Stimulated activated naive CD8-positive, alpha-beta T cell treated with anti-CD3 and anti-CD28 coated beads, Interleukin-15, amount 100 ng/mL, for 72 hours (primary cell): ENCODE results near the gene CTXND1.
A peak's percentile ranks its signal among the peaks of the same experiment; 100 is the strongest.

Experiments
- ATAC-seq: fragments of 150-1000 bp; cut with Tn5 transposase; 2 replicates; pipeline ENCODE4 v1.10.0; 2021; ENCODE audit warnings: mild to moderate bottlenecking, moderate library complexity
- DNase-seq, 2 donors: peaks; one replicate each; pipeline ENCODE4 v3.0.0; 2021 to 2022
- H3K27ac Mint-ChIP-seq, 2 donors: one replicate each; pipeline ENCODE4 v1.8.0; 2022; ENCODE audit warnings: mild to moderate bottlenecking in 2 of 2, mixed read lengths in 2 of 2, moderate library complexity in 2 of 2
- H3K27me3 Mint-ChIP-seq: one replicate; pipeline ENCODE4 v1.8.0; 2022; ENCODE audit warnings: mixed read lengths
- H3K4me1 Mint-ChIP-seq: one replicate; pipeline ENCODE4 v1.8.0; 2022; ENCODE audit warnings: mild to moderate bottlenecking, mixed read lengths
- H3K4me3 Mint-ChIP-seq, 2 donors: one replicate each; pipeline ENCODE4 v1.8.0; 2022; ENCODE audit warnings: mild to moderate bottlenecking in 2 of 2, mixed read lengths in 2 of 2, moderate library complexity in 1 of 2
- H3K9me3 Mint-ChIP-seq, 2 donors: one replicate each; pipeline ENCODE4 v1.8.0; 2022; ENCODE audit warnings: mixed read lengths in 2 of 2

The CTXND1 gene

DNA sequence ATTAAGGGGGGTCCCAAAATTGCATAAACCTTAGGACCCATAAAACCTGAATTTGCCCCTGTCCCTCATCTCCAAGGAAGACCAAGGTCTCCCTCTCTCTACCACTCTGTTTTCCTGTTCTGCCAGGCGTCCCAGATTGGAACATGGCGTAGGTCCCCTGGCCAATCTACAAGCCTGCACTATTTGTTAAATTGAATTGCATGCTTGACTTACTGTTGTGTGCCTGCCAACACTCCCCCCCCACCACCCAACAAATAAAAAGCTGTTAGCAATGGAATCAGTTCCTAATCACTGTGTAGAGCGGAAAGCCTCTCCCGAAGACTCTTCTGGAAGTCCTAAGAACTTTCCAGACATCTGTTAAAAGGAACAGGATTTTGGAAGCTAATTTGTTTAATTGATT is 11.7 kb downstream of the CTXND1 start:
- Mint-ChIP-seq H3K9me3 (no peaks in the 10 kb centered on the region), H3K4me3 (no peak overlapping the region), H3K27ac (no peak overlapping the region), H3K4me1 (peaks cover 8% of the 10 kb centered on the region), H3K27me3 (peaks cover 56% of the 10 kb centered on the region)
- DNase-seq (no peak), ATAC-seq (no peak)

DNA sequence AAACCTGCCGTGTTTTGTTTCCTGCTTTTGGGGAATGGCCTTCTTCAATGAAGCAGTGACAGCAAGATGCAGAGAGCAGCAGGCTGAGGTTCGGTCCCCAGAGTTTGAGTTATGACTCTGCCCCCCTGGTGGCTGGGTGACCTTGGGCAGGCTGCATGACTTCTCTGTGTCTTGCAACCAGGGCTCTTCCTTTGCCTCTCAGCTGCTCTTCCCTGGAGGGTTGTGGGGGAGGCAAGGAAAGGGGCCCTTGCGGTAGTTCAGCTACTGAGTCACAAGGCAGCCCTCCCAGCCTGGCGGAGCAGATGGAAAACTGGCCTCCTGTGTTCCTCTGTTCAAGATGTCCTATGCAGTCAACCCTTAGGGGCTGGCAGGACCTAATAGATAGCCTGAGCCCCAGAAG is 17.1 kb downstream of the CTXND1 start:
- peak in 1 of 2 donors; percentile 37 for DNase-seq

DNA sequence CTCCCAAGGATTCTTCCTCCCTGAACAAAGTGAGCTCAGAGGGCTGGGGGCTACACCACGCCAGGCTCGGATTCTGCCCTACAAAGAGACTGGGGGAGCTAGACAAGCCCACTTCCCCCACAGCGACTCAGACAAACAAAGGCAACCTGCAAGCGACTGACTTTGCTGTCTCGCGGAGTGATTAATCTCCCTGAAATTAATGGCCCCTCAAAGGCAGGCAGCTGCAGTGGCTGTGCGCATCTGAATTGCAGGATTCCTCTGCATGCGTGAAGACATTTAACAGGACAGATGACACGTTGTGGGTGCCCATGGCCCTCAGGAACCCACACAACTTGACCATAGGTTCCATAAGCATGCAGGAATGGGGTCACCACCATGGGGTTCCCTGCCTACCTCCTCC is 18.4 kb downstream of the CTXND1 start:
- H3K9me3 Mint-ChIP-seq, result no peaks in the 10 kb centered on the region
- peaks cover 69% of the 10 kb centered on the region for H3K27me3 Mint-ChIP-seq
- H3K27ac Mint-ChIP-seq, result no peak overlapping the region
- H3K4me3 Mint-ChIP-seq, result no peak overlapping the region
- no peak for DNase-seq
- no peaks in the 10 kb centered on the region for H3K4me1 Mint-ChIP-seq
- ATAC-seq, result no peak

More for the DNA sequence above, 17.1 kb downstream of the CTXND1 start:
- no peak overlapping the region for H3K27ac Mint-ChIP-seq
- peaks cover 59% of the 10 kb centered on the region for H3K27me3 Mint-ChIP-seq
- H3K4me1 Mint-ChIP-seq, result no peaks in the 10 kb centered on the region
- peak; percentile 64 for ATAC-seq
- no peak overlapping the region for H3K4me3 Mint-ChIP-seq
- no peaks in the 10 kb centered on the region for H3K9me3 Mint-ChIP-seq

DNA sequence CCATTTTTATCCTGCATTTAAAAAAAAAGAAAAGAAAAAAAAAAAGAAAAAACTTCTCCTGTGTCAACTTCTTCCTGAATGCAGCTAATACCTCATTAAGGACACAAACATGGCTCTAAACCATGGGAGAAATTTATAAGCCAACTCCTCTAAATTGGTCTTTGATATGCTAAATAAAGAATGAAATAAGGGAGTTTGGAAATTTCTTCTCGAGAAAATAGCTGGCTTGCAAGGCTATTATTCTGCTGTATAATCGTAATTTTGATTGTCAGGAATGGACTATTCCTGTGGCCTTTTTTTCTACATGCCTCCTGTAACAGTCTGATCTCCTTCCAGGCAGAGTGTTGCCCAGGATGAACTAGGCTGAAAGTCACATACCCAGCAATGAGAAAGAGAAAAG is 20.6 kb downstream of the CTXND1 start:
- peaks cover 78% of the 10 kb centered on the region for H3K27me3 Mint-ChIP-seq
- H3K9me3 Mint-ChIP-seq, result no peaks in the 10 kb centered on the region
- H3K27ac Mint-ChIP-seq, result no peak overlapping the region
- DNase-seq (no peak), ATAC-seq (no peak)
- no peak overlapping the region for H3K4me3 Mint-ChIP-seq
- H3K4me1 Mint-ChIP-seq, result no peaks in the 10 kb centered on the region

DNA sequence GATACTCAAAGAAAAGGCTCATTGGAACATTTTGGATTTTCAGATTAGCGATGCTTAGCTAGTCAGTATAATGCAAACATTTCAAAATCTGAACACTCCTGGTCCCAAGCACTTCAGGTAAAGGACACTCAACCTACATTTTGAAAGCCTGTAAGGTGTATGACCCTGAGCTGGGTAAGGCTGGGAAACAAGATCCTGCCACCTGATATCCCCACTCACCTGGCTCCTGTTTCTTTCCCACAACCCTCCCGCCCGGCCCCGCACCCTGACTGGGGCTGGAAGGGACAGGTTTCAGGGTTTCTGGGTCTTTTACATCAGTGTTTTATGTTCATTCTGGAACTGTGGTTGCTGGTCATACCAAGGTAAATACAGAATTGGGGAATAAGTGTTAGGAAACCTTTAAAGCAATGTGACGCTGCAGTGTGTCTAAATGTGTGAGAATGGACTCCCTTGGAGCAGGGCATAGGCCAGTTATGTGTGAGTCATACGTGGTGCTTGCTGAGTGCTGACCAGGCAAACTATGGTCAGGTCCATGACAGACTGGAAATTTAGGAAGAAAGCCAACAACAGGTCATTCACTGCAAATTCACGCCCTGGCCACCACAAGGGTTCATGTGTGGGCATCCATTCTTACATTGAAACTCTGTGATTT is 22.9 kb downstream of the CTXND1 start:
- H3K4me1 Mint-ChIP-seq, result no peaks in the 10 kb centered on the region
- DNase-seq, result no peak
- no peak overlapping the region for H3K27ac Mint-ChIP-seq
- no peak overlapping the region for H3K4me3 Mint-ChIP-seq
- no peak for ATAC-seq
- peaks cover 73% of the 10 kb centered on the region for H3K27me3 Mint-ChIP-seq
- peaks cover 0 to 4% of the 10 kb centered on the region in 2 donors for H3K9me3 Mint-ChIP-seq

DNA sequence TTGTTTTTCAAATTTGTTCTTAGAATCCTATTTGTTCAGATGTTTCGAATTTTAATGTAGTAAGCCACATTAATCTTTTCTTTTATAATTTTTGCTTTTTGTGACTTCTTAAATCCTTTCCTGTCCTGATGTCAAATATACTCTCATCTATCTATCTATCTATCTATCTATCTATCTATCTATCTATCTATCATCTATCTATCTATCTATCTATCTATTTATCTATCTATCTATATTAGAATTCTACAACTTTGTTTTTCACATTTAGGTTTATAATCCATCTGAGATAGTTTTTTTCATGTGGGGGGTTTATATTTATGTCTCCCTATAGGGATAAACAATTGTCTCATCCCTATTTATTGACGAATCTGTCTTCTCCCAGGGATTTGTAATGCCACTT is 32.1 kb downstream of the CTXND1 start:
- H3K27ac Mint-ChIP-seq, result no peak overlapping the region
- DNase-seq (no peak), ATAC-seq (no peak)
- no peaks in the 10 kb centered on the region for H3K27me3 Mint-ChIP-seq
- H3K4me1 Mint-ChIP-seq, result no peaks in the 10 kb centered on the region
- H3K9me3 Mint-ChIP-seq, result no peaks in the 10 kb centered on the region
- no peak overlapping the region for H3K4me3 Mint-ChIP-seq

DNA sequence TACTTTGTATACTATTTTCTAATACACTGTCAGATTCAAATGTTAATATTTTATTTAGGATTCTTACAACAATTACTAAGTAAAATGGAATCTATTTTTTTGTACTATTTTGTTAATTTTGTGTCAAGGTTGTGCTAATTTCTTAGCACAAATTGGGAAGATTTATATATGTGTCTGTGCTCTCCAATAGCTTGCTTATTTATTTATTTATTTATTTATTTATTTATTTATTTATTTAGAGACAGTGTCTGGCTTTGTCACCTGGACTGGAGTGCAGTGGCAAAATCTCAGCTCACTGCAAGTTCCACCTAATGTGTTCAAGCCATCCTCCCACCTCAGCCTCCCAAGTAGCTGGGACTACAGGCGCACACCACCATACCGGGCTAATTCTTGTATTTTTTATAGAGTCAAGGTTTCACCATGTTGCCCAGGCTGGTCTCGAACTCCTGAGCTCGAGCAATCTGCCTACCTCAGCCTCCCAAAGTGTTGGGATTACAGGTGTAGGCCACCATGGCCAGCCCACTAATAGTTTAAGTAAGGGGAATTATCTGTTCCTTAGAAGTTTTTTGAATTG is 34.6 kb downstream of the CTXND1 start:
- H3K27me3 Mint-ChIP-seq, result peaks cover 11% of the 10 kb centered on the region
- no peak for DNase-seq
- no peak overlapping the region for H3K27ac Mint-ChIP-seq
- no peak for ATAC-seq
- no peak overlapping the region for H3K4me3 Mint-ChIP-seq
- peaks cover 0 to 4% of the 10 kb centered on the region in 2 donors for H3K9me3 Mint-ChIP-seq
- H3K4me1 Mint-ChIP-seq, result no peaks in the 10 kb centered on the region

DNA sequence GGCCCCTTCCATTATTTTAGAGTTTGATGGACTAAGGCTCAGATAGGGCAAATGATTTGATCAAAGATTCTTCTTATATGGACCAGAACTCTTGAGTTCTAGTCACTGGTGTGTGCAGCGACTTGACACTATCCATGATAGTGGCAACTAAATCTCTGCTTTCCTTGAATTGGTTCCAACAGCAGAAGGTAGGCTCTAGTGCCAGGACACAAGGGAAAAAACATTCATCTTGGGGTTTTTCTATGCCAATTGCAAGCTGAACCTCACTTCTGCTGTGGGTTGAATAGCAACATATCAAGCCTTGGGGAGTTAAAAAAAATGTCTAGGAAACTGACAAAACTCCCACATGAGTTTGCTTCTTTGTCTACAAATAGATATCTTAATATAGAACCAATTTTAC is 35.1 kb downstream of the CTXND1 start:
- Mint-ChIP-seq H3K4me3 (no peak overlapping the region), H3K4me1 (no peaks in the 10 kb centered on the region), H3K9me3 (peaks cover 0 to 4% of the 10 kb centered on the region in 2 donors), H3K27ac (no peak overlapping the region), H3K27me3 (peaks cover 15% of the 10 kb centered on the region)
- no peak for DNase-seq
- ATAC-seq, result no peak

DNA sequence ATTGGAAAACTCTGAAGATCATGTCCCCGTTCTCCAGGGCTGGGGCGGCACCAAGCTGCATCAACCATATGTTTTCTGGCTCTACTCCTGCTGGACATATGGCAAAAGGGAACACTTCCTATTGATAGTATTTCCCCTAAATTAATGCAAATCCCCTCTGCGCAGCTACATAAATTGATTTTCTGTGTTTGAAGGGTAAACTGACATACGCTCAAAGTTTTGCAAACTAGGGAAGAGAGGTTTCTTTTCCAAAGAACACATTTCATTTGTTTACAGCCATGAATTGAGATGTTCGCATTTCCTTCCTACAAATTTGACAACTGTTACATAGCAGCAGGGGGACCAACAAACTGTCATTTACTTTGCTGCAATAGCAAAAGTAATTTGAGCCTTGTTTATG is 35.9 kb downstream of the CTXND1 start:
- no peaks in the 10 kb centered on the region for H3K4me1 Mint-ChIP-seq
- no peak overlapping the region for H3K27ac Mint-ChIP-seq
- peaks cover 16% of the 10 kb centered on the region for H3K27me3 Mint-ChIP-seq
- H3K9me3 Mint-ChIP-seq, result peaks cover 0 to 4% of the 10 kb centered on the region in 2 donors
- DNase-seq (no peak), ATAC-seq (no peak)
- H3K4me3 Mint-ChIP-seq, result no peak overlapping the region

DNA sequence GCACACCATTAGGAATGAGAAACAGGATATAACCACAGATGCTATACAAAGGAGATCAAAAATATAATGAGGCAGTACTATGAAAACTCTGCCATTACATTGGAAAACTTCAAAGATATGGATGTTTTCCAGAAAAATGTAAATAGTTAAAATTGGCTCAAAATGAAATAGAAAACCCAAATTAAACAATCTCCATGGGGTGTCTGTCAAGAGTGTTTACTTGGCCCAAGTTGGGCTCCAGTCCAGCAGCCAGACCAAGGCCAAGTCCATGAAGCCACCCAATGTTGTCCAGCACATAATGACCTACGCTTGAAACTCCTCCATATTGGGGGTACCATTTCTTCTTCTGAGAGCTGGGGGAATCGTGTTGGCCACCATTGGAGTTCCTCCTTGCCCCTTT is 37.1 kb downstream of the CTXND1 start:
- H3K4me1 Mint-ChIP-seq, result no peaks in the 10 kb centered on the region
- peaks cover 28% of the 10 kb centered on the region for H3K27me3 Mint-ChIP-seq
- peaks cover 0 to 4% of the 10 kb centered on the region in 2 donors for H3K9me3 Mint-ChIP-seq
- no peak overlapping the region for H3K4me3 Mint-ChIP-seq
- no peak for ATAC-seq
- no peak overlapping the region for H3K27ac Mint-ChIP-seq
- DNase-seq, result no peak

DNA sequence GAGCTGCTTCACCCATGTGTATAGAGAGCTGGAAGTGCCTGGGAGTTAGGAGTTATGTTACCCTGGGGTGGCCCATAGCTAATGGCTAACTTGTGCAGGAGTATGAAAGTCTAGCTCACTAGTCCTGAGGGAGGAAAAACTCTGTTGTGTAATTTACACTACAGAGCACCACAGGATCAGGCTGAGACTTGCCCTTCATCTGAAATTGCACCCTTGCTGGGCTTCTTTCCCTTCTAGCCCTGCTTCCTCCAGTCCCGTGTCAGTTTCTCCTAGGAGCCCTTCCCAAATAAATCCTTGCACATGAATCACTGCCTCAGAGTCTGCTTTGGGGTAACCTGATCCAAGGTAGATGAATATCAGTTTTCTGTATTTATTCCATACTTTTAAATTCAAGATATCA is 40.0 kb downstream of the CTXND1 start:
- H3K27me3 Mint-ChIP-seq, result peaks cover 39% of the 10 kb centered on the region
- H3K27ac Mint-ChIP-seq, result no peak overlapping the region
- DNase-seq, result no peak
- peaks cover 0 to 4% of the 10 kb centered on the region in 2 donors for H3K9me3 Mint-ChIP-seq
- no peak for ATAC-seq
- no peaks in the 10 kb centered on the region for H3K4me1 Mint-ChIP-seq
- H3K4me3 Mint-ChIP-seq, result no peak overlapping the region

DNA sequence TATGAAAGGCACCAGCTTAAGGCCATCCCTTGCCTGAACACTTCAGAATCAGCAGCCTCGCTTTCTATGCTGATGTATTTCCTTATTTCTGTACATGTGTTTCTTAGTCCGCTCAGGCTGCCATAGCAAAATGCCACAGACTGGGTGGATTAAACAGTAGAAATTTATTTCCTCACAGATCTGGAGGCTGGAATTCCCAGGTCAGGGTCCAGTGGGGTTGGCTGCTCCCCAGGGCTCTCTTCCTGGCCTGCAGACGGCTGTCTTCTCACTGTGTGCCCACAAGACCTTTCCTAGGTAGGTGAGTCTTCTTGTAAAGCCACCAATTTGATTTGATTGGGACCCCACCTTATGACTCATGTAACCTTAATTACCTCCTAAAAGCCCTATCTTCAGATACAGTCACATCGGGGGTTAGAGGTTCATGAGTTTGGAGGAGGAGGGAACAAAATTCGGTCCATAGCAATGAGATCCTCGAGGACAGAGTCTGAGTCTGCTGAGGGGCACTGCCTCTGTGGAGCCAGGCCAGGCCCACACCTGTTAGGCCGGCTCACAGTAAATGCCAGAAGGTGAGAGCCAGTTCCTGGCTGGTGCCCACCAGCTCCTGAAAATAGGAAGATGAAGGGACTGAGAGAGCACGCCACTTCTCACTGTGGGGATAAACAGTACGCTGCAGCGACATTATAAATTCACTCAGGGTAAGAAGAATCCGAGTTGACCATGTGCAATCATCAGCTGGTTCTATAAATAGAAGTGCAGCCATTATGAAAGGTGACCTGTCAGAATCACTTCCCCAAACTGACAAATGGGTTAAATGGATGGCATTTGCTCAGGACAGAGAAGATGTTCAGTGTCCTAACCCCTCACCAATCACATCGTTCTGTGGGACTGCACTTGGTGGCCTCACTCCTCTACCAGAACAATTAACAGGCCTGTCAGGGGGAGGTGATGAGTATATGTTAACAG is 41.1 kb downstream of the CTXND1 start:
- Mint-ChIP-seq H3K4me1 (no peaks in the 10 kb centered on the region), H3K27ac (no peak overlapping the region), H3K27me3 (peaks cover 45% of the 10 kb centered on the region), H3K9me3 (peaks cover 0 to 4% of the 10 kb centered on the region in 2 donors), H3K4me3 (no peak overlapping the region)
- ATAC-seq (no peak), DNase-seq (no peak)

DNA sequence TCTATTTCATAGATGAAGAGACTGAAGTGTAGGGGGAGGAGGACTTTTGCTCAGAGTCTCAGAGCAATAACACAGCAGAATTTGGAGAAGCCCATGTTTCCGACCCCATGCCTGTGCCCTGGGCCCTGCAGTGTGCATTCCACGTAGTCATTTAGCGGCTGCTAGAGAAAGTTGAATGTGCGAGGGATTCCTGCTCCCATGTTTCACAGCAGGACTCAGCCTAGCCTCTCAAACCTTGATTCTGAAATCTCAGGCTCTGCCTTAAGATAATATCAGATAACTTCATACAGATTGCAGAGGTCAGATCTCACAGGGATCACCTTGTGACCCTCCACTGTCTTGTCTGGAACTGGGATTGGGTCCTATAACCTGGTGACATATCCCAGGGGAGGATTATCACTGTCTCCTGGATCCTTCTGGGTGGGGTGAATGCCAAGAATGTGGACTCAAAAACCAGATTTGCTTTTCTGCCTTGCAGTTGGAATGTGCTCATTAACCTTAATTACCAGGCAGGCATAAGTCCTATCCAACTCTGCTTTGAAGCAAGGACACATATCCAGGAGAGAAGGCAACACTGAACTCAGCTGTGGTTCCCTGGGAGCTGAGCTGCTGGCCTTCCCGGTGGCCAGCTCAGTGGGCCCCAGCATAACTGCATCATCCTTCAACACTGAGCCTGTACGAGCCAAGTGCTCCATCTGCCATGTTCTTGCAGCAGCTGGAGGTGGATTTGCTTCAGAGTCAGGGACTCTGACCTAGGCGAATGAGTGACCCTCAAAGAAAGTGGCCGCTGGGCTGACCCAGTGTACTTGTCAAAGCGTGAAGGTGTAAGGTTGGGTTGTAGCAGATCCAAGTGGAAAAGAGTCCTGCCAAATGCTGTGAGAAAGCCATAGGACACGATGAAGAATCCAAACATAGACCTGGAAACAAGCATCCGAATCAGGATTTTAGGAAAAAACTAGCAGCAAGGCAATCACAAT is 43.0 kb downstream of the CTXND1 start:
- H3K27me3 Mint-ChIP-seq, result peaks cover 52% of the 10 kb centered on the region
- H3K27ac Mint-ChIP-seq, result no peak overlapping the region
- DNase-seq (no peak), ATAC-seq (no peak)
- peaks cover 0 to 4% of the 10 kb centered on the region in 2 donors for H3K9me3 Mint-ChIP-seq
- no peak overlapping the region for H3K4me3 Mint-ChIP-seq
- H3K4me1 Mint-ChIP-seq, result no peaks in the 10 kb centered on the region

DNA sequence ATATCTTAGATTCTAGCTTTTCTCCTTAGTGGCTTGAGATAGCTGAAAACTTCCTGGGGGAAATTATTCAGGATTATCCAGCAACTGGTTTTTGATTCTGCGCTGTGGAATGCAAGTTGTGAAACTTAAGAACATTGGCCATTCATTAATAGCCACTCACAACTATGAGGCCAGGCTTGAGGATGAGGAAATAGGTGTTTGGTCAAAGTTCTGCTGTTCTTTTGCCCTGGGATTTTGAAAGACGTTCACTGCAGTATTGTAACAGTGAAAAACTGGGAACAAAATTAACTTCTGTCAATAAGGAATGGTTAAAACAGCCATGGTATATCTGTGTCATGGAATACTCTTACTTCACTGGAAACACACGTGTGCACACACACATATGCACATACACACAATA is 44.1 kb downstream of the CTXND1 start:
- no peaks in the 10 kb centered on the region for H3K9me3 Mint-ChIP-seq
- H3K4me3 Mint-ChIP-seq, result no peak overlapping the region
- H3K27ac Mint-ChIP-seq, result no peak overlapping the region
- H3K4me1 Mint-ChIP-seq, result no peaks in the 10 kb centered on the region
- no peak for ATAC-seq
- H3K27me3 Mint-ChIP-seq, result peaks cover 46% of the 10 kb centered on the region
- no peak for DNase-seq

DNA sequence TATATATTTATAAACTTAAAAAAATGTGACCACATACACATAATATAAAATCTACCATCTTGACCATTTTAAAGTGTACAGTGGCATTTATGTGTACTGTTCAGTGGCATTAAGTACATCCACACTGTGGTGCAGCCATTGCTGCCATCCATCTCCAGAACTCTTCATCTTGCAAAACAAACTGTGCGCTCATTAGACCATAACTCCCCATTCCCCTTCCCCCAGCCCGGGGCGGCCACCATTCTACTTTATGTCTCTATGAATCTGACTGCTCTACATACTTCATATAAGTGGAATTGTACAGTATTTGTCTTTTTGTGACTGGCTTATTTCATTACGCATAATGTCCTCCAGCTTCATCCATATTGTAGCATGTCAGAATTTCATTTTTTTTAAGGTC is 47.8 kb downstream of the CTXND1 start:
- ATAC-seq, result no peak
- Mint-ChIP-seq H3K4me1 (no peaks in the 10 kb centered on the region), H3K27ac (no peak overlapping the region), H3K4me3 (no peak overlapping the region), H3K9me3 (no peaks in the 10 kb centered on the region), H3K27me3 (peaks cover 37% of the 10 kb centered on the region)
- DNase-seq, result no peak
